ENCODE results near the gene METTL2B. TPM values are rescaled to one million over a fixed set of nuclear protein-coding genes. Genes with fewer than 3 reads are reported as not detected.
"Not testable (repeated sequence)": the region's sequence is repeated elsewhere in the genome, so short reads cannot be mapped to it uniquely, and the experiment has no call there.

METTL2B gene
- total and polyA plus RNA-seq, 4 experiments from 2014 or later, result 13.2 to 32.8 (median 25.2) TPM

GRCh38 chr7:128506819-128507218, 30.3 kb downstream of the METTL2B start:
- H3K9me3 Mint-ChIP-seq; H3K4me3 ChIP-seq (ENCODE audit: low read length in 2 of 2); H3K9me3 ChIP-seq (ENCODE audit: control insufficient read depth in 1 of 2, low read length in 2 of 2); POLR2A ChIA-PET (ENCODE audit: partially characterized antibody); H3K27ac ChIP-seq (ENCODE audit: low read depth, low read length); H3K27me3 Mint-ChIP-seq; intact Hi-C loops (cut with micrococcal nuclease); H3K27me3 ChIP-seq (ENCODE audit: insufficient read depth, low read length); H3K36me3 ChIP-seq (ENCODE audit: insufficient read depth, low read length): not testable (repeated sequence)
- Mint-ChIP-seq H3K4me1 (peaks cover 11 to 36% (median 17%) of the 10 kb centered on the region in 4 donors), H3K27ac (peak overlapping the region; percentile 6 to 91 (median 58)), H3K36me3 (peaks cover 8 to 14% of the 10 kb centered on the region in 2 donors), H3K4me3 (peak overlapping the region; percentile 2 to 68 (median 59))
- peak in 4 of 5 donors; percentile 18 to 38 (median 34) for DNase-seq
- H3K4me1 ChIP-seq (ENCODE audit: insufficient read depth, low read length), result peaks cover 13% of the 10 kb centered on the region
- CTCF ChIA-PET (ENCODE audit: partially characterized antibody), result interaction anchor here (1.0 kb wide), 1 partner anchor 32 kb away, joined by 3 read pairs; no protein-coding TSS in a partner anchor

GRCh38 chr7:128507321-128507993, 30.9 kb downstream of the METTL2B start:
- H3K4me1 ChIP-seq (ENCODE audit: insufficient read depth, low read length), result peaks cover 13% of the 10 kb centered on the region
- H3K9me3 ChIP-seq (ENCODE audit: control insufficient read depth in 1 of 2, low read length in 2 of 2); CTCF ChIA-PET (ENCODE audit: partially characterized antibody); POLR2A ChIA-PET (ENCODE audit: partially characterized antibody); H3K4me3 ChIP-seq (ENCODE audit: low read length in 2 of 2); intact Hi-C loops (cut with micrococcal nuclease); H3K9me3 Mint-ChIP-seq; H3K27me3 ChIP-seq (ENCODE audit: insufficient read depth, low read length); H3K36me3 ChIP-seq (ENCODE audit: insufficient read depth, low read length); H3K27ac ChIP-seq (ENCODE audit: low read depth, low read length); H3K27me3 Mint-ChIP-seq; H3K36me3 Mint-ChIP-seq; DNase-seq: not testable (repeated sequence)
- Mint-ChIP-seq H3K27ac (peak overlapping the region in 6 of 7 donors; percentile 42 to 91 (median 74)), H3K4me1 (peaks cover 13 to 39% (median 18%) of the 10 kb centered on the region in 4 donors), H3K4me3 (peak overlapping the region; percentile 2 to 68 (median 59))

GRCh38 chr7:128511692-128512091, 35.1 kb downstream of the METTL2B start:
- peak overlapping the region in 2 of 7 donors; percentile 36 to 59 for H3K27ac Mint-ChIP-seq

GRCh38 chr7:128515232-128515631, 38.7 kb downstream of the METTL2B start:
- H3K27ac ChIP-seq (ENCODE audit: low read depth, low read length); H3K27me3 Mint-ChIP-seq; H3K4me1 ChIP-seq (ENCODE audit: insufficient read depth, low read length); CTCF ChIA-PET (ENCODE audit: partially characterized antibody); H3K4me1 Mint-ChIP-seq; H3K9me3 ChIP-seq (ENCODE audit: control insufficient read depth in 1 of 2, low read length in 2 of 2); H3K36me3 ChIP-seq (ENCODE audit: insufficient read depth, low read length); H3K27me3 ChIP-seq (ENCODE audit: insufficient read depth, low read length); H3K27ac Mint-ChIP-seq; H3K4me3 ChIP-seq (ENCODE audit: low read length in 2 of 2); H3K36me3 Mint-ChIP-seq; H3K4me3 Mint-ChIP-seq; DNase-seq; POLR2A ChIA-PET (ENCODE audit: partially characterized antibody); H3K9me3 Mint-ChIP-seq; intact Hi-C loops (cut with micrococcal nuclease): not testable (repeated sequence)

More at GRCh38 chr7:128511692-128512091, 35.1 kb downstream of the METTL2B start:
- H3K4me3 ChIP-seq (ENCODE audit: low read length in 2 of 2); H3K9me3 Mint-ChIP-seq; intact Hi-C loops (cut with micrococcal nuclease); H3K27ac ChIP-seq (ENCODE audit: low read depth, low read length); H3K36me3 ChIP-seq (ENCODE audit: insufficient read depth, low read length); H3K27me3 Mint-ChIP-seq; DNase-seq; H3K27me3 ChIP-seq (ENCODE audit: insufficient read depth, low read length); CTCF ChIA-PET (ENCODE audit: partially characterized antibody); POLR2A ChIA-PET (ENCODE audit: partially characterized antibody); H3K36me3 Mint-ChIP-seq; H3K9me3 ChIP-seq (ENCODE audit: control insufficient read depth in 1 of 2, low read length in 2 of 2); H3K4me1 ChIP-seq (ENCODE audit: insufficient read depth, low read length): not testable (repeated sequence)
- peak overlapping the region in 4 of 8 donors; percentile 5 to 46 (median 40) for H3K4me3 Mint-ChIP-seq
- H3K4me1 Mint-ChIP-seq, result peaks cover 7 to 26% (median 15%) of the 10 kb centered on the region in 4 donors

GRCh38 chr7:128517023-128517422, 40.5 kb downstream of the METTL2B start:
- H3K4me1 Mint-ChIP-seq; CTCF ChIA-PET (ENCODE audit: partially characterized antibody); H3K4me1 ChIP-seq (ENCODE audit: insufficient read depth, low read length): not testable (repeated sequence)

GRCh38 chr7:128523226-128523931, 46.8 kb downstream of the METTL2B start:
- H3K4me1 Mint-ChIP-seq, result peaks cover 10 to 19% (median 12%) of the 10 kb centered on the region in 4 donors
- POLR2A ChIA-PET (ENCODE audit: partially characterized antibody); H3K36me3 Mint-ChIP-seq; intact Hi-C loops (cut with micrococcal nuclease); H3K36me3 ChIP-seq (ENCODE audit: insufficient read depth, low read length); H3K27ac ChIP-seq (ENCODE audit: low read depth, low read length); H3K27me3 Mint-ChIP-seq; H3K9me3 ChIP-seq (ENCODE audit: control insufficient read depth in 1 of 2, low read length in 2 of 2); H3K27me3 ChIP-seq (ENCODE audit: insufficient read depth, low read length); H3K9me3 Mint-ChIP-seq; CTCF ChIA-PET (ENCODE audit: partially characterized antibody); H3K4me3 ChIP-seq (ENCODE audit: low read length in 2 of 2): not testable (repeated sequence)
- DNase-seq, result peak; percentile 72 to 79 (median 75)
- H3K4me1 ChIP-seq (ENCODE audit: insufficient read depth, low read length), result peaks cover 11% of the 10 kb centered on the region
- H3K4me3 Mint-ChIP-seq, result peak overlapping the region in 5 of 8 donors; percentile 29 to 81 (median 65)
- peak overlapping the region; percentile 78 to 94 (median 89) for H3K27ac Mint-ChIP-seq

More at GRCh38 chr7:128517023-128517422, 40.5 kb downstream of the METTL2B start:
- H3K27me3 Mint-ChIP-seq; H3K27ac ChIP-seq (ENCODE audit: low read depth, low read length); H3K9me3 Mint-ChIP-seq; intact Hi-C loops (cut with micrococcal nuclease); DNase-seq; H3K4me3 Mint-ChIP-seq; POLR2A ChIA-PET (ENCODE audit: partially characterized antibody); H3K36me3 Mint-ChIP-seq; H3K27me3 ChIP-seq (ENCODE audit: insufficient read depth, low read length); H3K27ac Mint-ChIP-seq; H3K9me3 ChIP-seq (ENCODE audit: control insufficient read depth in 1 of 2, low read length in 2 of 2); H3K4me3 ChIP-seq (ENCODE audit: low read length in 2 of 2); H3K36me3 ChIP-seq (ENCODE audit: insufficient read depth, low read length): not testable (repeated sequence)

GRCh38 chr7:128523932-128524524, 47.5 kb downstream of the METTL2B start:
- CTCF ChIA-PET (ENCODE audit: partially characterized antibody); H3K9me3 ChIP-seq (ENCODE audit: control insufficient read depth in 1 of 2, low read length in 2 of 2); H3K27ac ChIP-seq (ENCODE audit: low read depth, low read length); H3K4me3 ChIP-seq (ENCODE audit: low read length in 2 of 2); H3K4me3 Mint-ChIP-seq; H3K27me3 ChIP-seq (ENCODE audit: insufficient read depth, low read length); DNase-seq; H3K36me3 ChIP-seq (ENCODE audit: insufficient read depth, low read length); H3K9me3 Mint-ChIP-seq; intact Hi-C loops (cut with micrococcal nuclease); H3K36me3 Mint-ChIP-seq; H3K27me3 Mint-ChIP-seq; POLR2A ChIA-PET (ENCODE audit: partially characterized antibody): not testable (repeated sequence)
- peaks cover 11% of the 10 kb centered on the region for H3K4me1 ChIP-seq (ENCODE audit: insufficient read depth, low read length)
- H3K27ac Mint-ChIP-seq, result peak overlapping the region; percentile 22 to 78 (median 41)
- peaks cover 10 to 19% (median 12%) of the 10 kb centered on the region in 4 donors for H3K4me1 Mint-ChIP-seq

Data from CD4-positive, alpha-beta memory T cell (primary cell).